Astrocyte of the cerebellum (primary cell): Measurements from ENCODE around the gene IGF1R.

Experiments used
- DNase-seq: peaks from one replicate; pipeline ENCODE4 v3.0.0-alpha.2; 2011; ENCODE audit warnings: low read depth
- H3K4me3 ChIP-seq: 2 replicates; pipeline ENCODE4 v1.5.1; 2011; ENCODE audit warnings: mild to moderate bottlenecking, low read depth, low read length, moderate library complexity
- in situ Hi-C: cut with HindIII; loops from 2 replicates; pipeline ENCODE4 v1.10.0; 2017; ENCODE audit warnings: low sequenced_read_pairs
- TF ChIP-seq, protein P1 (sequence below): IDR thresholded peaks from 2 replicates; pipeline ENCODE4 v1.5.1; 2012; ENCODE audit warnings: low read length, low read depth, moderate library complexity, mild to moderate bottlenecking; ENCODE audit errors: missing control alignments

IGF1R gene

DNA sequence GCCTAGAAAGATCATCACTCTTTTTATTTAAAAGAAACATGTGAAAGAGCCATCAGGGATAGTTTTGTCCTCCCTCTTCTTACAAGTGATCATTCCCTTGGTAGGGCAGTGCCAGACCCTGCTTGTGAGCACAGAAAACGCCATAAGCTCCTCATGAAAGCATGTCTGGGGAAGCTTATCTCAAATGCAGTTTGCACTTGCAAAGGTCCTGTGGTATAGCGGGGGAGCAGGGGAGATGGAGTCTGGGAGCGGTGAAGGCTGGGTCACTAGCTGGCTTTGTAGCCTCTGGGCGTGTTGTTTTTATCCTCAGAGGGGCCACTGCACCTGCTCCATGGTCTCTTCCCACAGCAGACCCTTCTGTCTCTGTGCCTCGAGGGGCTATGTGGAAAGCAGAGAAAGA is 141.9 kb downstream of the IGF1R start:
- no peak for DNase-seq
- TF ChIP-seq, protein P1, sequence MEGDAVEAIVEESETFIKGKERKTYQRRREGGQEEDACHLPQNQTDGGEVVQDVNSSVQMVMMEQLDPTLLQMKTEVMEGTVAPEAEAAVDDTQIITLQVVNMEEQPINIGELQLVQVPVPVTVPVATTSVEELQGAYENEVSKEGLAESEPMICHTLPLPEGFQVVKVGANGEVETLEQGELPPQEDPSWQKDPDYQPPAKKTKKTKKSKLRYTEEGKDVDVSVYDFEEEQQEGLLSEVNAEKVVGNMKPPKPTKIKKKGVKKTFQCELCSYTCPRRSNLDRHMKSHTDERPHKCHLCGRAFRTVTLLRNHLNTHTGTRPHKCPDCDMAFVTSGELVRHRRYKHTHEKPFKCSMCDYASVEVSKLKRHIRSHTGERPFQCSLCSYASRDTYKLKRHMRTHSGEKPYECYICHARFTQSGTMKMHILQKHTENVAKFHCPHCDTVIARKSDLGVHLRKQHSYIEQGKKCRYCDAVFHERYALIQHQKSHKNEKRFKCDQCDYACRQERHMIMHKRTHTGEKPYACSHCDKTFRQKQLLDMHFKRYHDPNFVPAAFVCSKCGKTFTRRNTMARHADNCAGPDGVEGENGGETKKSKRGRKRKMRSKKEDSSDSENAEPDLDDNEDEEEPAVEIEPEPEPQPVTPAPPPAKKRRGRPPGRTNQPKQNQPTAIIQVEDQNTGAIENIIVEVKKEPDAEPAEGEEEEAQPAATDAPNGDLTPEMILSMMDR = no peak
- in situ Hi-C loops = loop anchor here (25.0 kb wide), 1 partner anchor 422 kb away; no protein-coding TSS in a partner anchor
- H3K4me3 ChIP-seq = no peak overlapping the region

DNA sequence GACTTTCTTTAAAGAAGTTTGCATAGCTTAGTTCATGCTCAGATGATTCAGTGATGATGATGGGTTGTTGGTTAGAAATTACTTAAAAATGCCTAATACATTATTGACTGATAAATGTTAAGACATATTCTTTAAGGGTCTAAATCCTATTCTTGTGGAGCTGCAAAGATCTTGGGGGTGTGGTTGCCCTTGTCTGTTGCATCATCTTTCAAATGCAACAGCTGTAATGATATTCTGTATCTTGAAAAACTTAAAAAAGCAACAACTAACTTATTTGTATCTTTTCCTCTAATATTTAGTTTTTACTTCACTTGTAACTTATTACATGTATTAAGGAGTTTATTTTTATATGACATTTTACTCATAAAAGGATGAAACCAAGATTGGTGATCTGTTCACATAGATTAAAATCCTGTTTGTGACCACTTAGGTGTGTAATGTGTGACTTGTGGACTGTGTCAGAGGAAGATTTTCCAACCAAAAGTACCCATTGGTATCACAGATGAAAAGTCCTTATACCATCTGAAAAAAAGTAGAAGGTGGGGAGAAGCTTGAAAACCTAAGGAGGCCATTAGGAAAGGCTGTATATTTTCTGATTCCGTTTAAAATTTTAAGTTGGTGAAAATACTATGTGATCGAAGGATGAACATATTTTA is 142.8 kb downstream of the IGF1R start:
- TF ChIP-seq, protein P1 = no peak
- DNase-seq = no peak
- H3K4me3 ChIP-seq = no peak overlapping the region
- in situ Hi-C loops = loop anchor here (25.0 kb wide), 1 partner anchor 421 kb away; no protein-coding TSS in a partner anchor

DNA sequence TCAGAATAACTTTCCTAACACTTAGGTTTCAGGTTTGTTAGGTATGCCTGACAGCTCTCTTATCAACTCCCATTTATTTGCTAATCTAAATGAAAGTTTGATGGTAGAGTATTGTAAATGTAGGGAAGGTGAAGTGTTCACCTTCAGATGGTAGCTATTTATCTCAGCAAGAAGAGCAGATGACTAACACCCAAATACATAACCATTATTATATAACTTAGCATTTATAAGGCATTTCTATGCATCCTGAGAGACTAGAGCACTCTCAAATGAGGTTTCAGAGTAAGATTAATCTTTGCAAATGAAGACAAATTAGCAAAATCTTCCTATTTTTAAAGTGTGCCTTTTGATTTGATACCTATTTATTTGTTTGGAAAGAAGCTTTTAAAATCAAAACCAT is 143.8 kb downstream of the IGF1R start:
- in situ Hi-C loops = loop anchor here (25.0 kb wide), 1 partner anchor 420 kb away; no protein-coding TSS in a partner anchor
- DNase-seq = no peak
- TF ChIP-seq, protein P1 = no peak
- H3K4me3 ChIP-seq = no peak overlapping the region

DNA sequence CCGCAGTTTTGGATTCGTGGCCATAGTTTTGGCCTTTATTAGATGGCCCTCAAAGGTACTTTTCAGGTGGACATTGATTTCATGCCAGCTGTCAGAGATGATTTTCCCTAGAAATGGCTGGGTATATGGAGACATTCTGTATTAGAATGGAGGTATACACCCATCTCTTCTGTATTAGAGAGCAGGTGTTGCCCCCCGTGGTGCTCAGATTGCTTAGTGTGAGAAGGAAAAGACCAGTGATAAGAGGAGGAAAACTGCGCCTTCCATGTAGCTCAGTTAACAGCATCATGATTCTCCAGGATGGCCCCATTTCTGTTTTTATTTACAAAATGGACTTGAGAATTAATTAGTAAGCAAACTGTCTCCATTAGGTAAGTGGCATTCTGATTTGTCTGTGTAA is 145.9 kb downstream of the IGF1R start:
- in situ Hi-C loops = loop anchor here (25.0 kb wide), 1 partner anchor 418 kb away; no protein-coding TSS in a partner anchor
- H3K4me3 ChIP-seq = no peak overlapping the region
- TF ChIP-seq, protein P1 = no peak
- no peak for DNase-seq

DNA sequence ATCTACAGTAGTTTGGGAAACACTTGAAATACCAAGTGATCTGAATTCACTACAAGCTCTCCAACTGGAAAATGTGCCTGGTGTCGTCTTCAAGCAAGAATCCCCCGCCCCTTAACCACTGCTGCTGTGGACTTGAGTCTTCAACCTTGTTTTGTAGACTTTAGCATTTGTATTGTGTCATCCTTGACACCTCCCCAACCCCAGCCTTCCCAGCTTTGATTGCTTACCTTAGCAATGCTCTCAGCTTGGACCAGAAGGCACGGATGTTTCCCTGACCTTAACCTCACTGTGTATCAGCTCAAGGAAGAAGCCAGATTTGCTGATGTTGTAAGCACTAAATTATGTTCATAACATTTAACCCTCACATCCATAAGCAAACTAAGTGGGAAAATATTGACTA is 146.4 kb downstream of the IGF1R start:
- TF ChIP-seq, protein P1 = no peak
- DNase-seq = no peak
- H3K4me3 ChIP-seq = no peak overlapping the region
- in situ Hi-C loops = loop anchor here (25.0 kb wide), 1 partner anchor 418 kb away; no protein-coding TSS in a partner anchor

DNA sequence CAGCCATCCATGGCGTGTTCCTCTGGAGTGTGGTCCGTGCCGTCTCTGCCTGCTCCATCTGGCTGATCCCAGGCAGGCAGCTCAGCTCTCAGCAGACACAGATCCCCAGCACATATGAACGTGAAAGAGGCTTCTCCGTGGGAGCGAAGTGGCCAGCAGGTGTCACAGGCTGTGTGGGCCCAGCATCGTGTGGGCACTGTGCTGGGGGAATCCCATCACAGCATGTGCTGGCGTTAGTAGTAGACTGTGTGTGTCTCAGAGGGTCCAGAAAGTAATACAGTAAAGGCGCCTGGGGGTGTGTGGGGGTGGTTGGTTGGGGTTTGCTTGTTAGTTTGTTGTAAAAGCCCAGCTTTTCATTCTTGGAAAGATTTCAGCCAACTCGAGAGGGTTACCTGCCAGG is 147.6 kb downstream of the IGF1R start:
- in situ Hi-C loops = loop anchor here (25.0 kb wide), 1 partner anchor 416 kb away; no protein-coding TSS in a partner anchor
- TF ChIP-seq, protein P1 = no peak
- H3K4me3 ChIP-seq = no peak overlapping the region
- DNase-seq = no peak
